NK-92 (cell line): ENCODE results near the gene SERPINF2.
A peak's percentile ranks its signal among the peaks of the same experiment; 100 is the strongest.
"Not testable (repeated sequence)": the region's sequence is repeated elsewhere in the genome, so short reads cannot be mapped to it uniquely, and the experiment has no call there.

Source experiments
- DNase-seq: peaks from one replicate; lab custom pipeline; 2025; ENCODE audit not compliant: unreplicated experiment; lab: John Stamatoyannopoulos, UW

The SERPINF2 gene

DNA sequence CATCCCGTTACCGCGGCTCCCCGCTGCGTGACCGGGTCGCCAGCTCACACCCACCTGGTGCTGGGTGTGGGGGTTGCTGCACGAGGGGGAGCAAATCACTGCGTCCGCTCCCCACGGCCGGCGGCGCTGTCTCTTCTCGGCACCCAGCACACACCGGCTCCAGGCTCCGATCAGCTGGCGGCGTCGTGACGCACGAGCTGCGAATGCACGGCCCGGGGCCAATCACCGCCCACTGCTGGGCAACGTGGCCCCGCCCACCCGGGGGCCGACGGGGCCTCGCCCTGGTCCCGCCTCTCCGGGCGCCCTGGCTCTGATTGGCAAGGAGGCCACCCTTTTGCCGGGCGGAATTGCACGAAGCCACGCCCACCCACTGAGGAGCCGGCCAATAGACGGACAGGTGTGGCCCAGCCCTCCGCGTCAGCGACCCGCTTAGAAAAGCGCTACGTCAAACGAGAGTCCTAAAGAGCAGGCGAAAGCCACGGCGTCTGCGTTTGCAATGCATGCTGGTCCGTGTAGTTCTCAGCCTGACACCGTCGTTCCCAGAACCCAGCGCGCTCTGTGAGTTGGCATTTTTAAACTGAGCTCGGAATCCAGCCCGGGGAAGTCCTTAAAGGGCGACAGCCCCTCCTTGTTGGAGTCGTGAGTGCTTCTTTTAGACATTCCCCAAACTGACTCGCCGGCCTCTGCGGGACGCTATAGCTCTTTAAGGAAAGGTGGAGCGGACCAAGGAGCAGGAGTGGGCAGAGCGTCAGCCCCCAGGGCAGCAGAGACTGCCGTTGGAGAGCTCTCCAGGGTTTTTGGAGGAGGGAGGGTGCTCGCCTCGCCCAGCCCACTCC lies 26.4 kb upstream of the SERPINF2 start:
- peak; percentile 89 for DNase-seq

DNA sequence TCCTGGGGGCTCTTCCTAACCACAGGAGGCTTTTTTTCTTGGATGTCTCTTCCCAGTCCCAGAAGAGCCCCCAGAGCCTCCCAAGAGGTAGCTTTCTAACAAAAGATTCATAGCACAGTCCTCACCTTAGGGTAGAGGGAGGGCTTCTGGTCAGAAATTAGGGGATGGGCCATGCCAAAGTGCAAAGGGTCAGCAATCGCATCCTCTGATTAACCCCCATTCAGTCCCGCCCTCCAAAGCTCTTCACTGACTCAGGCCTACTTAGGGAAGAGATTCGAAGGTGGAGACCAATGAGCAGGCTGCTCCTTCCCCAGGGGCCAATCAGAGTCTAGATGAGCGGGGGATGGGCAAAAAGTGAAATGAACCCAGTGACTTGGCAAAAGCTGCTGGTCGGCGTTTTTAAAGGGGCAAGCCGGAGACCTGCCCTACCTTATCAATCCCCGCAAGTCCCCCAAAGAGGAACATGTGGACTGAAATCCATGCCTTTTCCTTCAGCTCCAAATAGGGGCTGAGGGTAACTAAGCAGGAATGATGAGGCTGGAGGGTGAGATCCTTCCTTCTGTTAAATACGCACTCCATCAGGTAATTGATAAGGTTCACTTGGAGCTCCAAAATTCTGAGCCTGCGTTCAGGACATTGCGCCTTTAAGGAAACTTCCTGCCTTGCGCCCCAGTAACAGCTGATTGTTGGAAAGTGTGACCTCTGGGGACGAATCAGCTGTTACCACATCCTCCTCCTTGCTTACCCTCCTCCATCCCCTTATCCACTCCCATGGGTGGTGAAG lies 25.6 kb upstream of the SERPINF2 start:
- no peak for DNase-seq

DNA sequence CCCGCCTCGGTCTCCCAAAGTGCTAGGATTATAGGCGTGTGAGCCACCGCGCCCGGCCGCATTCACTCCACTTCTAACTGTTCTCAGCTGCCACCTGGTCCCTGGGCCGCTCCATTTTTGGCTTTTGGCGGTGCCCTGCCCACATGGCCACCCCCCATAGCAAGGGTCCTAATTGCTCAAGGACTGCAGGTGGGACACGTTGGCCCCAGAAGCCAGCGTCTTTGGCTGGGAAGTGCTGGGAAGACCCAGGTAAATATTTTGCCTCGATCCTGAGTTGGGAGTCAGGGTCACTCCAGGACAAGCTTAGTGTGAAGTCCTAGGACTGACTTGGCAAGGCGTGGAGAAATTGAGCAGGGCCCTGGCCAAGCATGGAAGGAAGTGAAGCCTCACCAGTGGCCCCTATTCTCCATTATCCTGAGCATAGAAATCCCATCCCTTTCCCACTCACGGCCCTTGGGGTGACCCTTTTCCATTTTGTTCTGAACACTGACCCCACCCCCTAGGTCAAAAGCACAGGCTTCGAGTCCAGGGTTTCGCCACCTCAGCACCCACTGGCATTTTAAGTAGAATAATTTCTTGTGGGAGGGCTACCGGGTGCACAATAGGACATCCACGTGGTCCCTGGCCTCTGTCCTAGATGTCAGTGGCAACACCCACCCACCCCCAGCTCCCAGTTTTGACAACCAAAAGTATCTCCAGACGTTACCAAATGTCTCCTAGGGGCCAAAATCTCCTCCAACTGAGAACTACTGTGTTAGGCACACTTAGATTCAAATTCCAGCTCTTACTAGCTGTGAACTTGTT lies 24.1 kb upstream of the SERPINF2 start:
- DNase-seq, result no peak

DNA sequence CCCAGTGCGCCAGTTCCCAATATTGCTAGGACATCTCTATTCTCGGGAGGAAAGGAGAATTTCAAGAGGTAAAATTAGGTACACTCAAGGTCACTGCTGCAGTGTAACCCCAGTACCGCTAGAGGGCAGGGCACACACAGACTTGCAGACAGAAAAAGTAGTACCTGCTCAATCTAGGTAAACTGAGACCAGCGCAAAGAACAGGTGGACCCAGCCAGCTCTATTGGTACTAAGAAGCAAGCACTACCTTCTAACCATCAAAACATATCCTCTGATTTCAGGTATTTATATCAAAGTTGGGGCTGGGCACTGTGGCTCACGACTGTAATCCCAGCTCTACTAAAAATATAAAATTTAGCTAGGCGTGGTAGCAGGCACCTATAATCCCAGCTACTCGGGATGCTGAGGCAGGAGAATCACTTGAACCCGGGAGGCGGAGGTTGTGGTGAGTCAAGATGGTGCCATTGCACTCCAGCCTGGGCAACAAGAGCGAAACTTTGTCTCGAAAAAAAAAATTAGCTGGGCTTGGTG lies 21.8 kb upstream of the SERPINF2 start:
- DNase-seq, result no peak

DNA sequence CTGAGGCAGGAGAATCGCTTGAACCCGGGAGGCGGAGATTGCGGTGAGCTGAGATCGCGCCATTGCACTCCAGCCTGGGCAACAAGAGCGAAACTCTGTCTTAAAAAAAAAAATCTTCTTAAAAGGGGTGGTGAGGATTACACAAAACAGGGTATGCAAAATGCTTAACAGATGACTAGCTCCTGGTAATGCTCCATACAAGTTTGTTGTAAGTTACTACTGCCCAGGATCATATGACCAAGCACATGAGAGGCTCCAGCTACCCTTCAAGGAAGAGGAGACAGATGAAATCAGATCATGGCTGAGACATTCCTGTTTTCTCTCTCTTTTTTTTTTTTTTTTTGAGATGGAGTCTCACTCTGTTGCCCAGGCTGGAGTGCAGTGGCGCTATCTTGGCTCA lies 20.6 kb upstream of the SERPINF2 start:
- not testable (repeated sequence) for DNase-seq

DNA sequence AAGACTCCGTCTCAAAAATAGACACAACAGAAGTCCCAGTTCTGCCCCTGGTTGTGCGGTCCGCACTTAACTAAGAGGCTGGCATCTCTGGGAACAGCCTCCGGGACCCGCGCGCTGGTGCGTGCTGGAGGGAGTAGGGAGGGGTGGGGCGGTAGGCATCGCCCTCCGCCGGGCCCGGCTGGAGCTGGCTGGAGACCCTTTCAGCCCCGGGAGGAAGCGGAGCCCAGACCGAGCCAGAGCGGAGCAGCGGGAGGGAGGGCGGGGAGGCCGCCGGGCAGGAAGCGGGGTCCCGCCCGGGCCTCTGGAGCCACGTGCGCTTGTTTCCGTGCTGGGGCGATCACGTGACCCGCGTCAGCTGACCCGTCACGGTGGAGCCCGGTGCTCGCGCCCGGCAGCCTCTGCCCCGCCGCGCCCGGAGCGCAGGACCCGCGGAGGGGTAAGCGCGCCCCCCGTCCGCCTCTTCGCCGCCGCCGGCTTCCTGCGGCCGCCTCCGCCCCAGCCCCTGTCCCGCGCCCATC lies 18.3 kb upstream of the SERPINF2 start, which contains the start of gene WDR81:
WDR81 (plus strand) TSS at position 354 of the 518 bp plus-strand sequence. CDS start 256 bp downstream, outside the sequence.
- no peak for DNase-seq

DNA sequence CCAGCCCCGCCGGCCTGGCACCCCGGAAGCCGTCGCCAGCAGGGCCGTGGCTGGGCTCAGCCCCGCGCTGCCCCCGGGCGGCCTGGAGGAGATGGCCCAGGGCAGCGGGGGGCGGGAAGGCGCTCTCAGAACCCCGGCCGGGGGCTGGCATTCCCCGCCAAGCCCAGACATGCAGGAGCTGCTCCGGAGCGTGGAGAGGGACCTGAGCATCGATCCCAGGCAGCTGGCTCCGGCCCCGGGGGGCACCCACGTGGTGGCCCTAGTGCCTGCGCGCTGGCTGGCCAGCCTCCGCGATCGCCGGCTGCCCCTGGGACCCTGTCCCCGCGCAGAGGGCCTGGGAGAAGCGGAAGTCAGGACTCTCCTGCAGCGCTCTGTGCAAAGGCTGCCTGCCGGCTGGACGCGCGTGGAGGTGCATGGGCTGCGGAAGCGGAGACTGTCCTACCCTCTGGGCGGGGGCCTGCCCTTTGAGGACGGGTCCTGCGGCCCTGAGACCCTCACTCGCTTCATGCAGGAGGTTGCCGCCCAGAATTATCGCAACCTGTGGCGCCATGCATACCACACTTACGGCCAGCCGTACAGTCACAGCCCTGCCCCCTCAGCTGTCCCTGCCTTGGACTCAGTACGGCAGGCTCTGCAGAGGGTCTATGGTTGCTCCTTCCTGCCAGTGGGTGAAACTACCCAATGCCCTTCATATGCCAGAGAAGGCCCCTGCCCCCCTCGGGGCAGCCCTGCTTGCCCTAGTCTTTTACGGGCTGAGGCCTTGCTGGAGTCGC lies 17.6 kb upstream of the SERPINF2 start:
- DNase-seq, result no peak

DNA sequence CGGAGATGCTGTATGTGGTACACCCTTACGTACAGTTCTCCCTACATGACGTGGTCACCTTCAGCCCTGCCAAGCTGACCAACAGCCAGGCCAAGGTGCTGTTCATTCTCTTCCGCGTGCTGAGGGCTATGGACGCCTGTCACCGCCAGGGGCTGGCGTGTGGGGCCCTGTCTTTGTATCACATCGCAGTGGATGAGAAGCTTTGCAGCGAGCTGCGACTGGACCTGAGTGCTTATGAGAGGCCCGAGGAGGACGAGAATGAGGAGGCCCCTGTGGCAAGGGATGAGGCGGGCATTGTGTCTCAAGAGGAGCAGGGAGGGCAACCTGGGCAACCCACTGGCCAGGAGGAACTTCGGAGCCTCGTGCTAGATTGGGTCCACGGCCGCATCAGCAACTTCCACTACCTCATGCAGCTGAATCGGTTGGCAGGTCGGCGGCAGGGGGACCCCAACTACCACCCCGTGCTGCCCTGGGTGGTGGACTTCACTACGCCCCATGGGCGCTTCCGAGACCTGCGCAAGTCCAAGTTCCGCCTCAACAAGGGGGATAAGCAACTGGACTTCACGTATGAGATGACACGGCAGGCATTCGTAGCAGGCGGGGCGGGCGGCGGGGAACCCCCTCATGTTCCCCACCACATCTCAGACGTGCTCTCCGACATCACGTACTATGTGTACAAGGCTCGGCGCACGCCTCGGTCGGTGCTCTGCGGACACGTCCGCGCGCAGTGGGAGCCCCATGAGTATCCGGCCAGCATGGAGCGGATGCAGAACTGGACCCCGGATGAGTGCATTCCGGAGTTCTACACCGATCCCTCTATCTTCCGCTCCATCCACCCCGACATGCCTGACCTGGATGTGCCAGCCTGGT lies 16.8 kb upstream of the SERPINF2 start:
- DNase-seq, result no peak

DNA sequence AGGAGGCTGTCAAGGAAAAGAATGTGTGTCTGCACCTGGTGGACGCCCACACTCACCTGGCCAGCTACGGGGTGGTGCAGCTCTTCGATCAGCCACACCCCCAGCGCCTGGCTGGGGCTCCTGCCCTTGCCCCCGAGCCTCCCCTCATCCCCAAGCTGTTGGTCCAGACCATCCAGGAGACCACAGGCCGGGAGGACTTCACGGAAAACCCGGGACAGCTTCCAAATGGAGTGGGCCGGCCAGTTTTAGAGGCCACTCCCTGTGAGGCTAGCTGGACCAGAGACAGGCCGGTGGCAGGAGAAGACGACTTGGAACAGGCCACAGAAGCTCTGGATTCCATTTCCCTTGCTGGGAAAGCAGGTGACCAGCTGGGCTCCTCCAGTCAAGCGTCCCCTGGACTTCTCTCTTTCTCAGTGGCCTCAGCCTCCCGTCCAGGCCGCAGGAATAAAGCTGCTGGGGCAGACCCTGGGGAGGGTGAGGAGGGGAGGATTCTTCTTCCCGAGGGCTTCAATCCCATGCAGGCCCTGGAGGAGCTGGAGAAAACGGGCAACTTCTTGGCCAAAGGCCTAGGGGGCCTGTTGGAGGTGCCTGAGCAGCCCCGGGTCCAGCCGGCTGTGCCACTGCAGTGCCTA lies 15.9 kb upstream of the SERPINF2 start:
- DNase-seq, result no peak

DNA sequence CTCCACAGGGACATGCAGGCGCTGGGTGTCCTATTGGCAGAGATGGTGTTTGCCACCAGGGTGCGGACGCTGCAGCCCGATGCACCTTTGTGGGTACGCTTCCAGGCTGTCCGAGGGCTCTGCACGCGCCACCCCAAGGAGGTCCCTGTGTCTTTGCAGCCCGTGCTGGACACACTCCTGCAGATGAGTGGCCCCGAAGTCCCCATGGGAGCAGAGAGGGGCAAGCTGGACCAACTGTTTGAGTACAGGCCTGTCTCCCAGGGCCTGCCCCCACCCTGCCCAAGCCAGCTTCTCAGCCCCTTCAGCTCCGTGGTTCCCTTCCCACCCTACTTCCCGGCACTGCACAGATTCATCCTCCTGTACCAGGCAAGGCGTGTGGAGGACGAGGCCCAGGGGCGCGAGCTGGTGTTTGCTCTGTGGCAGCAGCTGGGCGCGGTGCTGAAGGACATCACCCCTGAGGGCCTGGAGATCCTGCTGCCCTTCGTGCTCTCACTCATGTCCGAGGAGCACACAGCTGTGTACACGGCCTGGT lies 15.3 kb upstream of the SERPINF2 start:
- no peak for DNase-seq

DNA sequence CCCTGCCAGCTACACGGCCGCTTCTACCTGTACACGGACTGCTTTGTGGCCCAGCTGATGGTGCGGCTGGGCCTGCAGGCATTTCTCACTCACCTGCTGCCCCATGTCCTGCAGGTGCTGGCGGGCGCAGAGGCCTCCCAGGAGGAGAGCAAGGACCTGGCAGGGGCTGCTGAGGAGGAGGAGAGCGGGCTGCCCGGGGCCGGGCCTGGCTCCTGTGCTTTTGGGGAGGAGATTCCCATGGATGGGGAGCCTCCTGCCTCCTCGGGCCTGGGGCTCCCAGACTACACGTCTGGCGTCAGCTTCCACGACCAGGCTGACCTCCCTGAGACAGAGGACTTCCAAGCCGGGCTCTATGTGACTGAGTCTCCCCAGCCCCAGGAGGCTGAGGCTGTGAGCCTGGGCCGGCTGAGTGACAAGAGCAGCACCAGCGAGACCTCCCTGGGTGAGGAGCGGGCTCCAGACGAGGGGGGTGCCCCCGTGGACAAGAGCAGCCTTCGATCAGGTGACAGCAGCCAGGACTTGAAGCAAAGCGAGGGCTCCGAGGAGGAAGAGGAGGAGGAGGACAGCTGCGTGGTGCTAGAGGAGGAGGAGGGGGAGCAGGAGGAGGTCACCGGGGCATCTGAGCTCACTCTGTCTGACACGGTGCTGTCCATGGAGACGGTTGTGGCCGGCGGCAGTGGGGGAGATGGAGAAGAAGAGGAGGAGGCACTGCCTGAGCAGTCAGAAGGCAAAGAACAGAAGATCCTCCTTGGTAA lies 14.6 kb upstream of the SERPINF2 start:
- DNase-seq, result no peak

DNA sequence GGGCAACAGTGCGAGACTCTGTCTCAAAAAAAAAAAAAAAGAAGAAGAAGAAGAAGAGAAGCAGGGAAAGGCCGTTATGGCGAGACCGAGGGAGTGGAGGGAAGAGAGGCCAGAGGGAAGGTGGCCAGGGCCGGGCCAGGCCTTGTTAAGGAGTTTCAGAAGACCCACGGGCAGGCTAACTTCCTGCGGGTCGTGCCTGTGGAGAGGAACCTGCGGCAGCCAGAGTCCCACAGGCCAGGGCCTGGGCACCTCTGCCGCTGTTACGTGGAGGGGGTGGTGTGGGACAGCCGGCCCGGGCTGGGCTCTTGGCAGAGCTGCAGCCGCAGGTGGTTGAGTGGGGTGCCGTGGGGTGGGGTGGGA lies 12.7 kb upstream of the SERPINF2 start:
- no peak for DNase-seq

DNA sequence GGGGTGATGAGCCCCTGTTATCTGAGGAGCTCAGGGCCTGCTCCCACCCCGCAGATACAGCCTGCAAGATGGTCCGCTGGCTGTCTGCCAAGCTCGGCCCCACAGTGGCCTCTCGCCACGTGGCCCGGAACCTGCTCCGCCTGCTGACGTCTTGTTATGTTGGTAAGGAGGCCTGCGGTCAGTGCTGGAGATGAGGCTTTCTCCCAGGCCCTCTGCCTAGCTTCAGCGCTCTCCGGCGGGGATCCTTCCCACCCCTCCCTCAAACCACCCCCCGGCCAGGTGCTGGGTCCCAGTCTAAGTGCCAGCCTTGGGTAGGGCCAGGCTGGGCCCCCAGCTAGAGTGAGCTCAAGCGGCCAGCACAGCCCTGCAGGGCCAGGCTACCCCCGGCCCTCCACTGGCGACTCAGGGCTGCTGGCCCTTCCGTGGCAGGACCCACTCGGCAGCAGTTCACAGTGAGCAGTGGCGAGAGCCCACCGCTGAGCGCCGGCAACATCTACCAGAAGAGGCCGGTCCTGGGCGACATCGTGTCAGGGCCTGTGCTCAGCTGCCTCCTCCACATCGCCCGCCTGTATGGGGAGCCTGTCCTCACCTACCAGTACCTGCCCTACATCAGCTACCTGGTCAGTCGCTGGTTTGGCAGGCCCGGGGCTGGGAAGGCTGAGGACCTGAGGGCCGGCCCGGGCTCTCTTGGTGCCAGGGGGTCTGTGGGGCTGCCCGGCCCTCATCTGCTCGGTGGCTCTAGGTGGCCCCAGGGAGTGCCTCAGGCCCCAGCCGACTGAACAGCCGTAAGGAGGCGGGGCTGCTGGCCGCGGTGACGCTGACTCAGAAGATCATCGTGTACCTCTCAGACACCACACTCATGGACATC lies 12.1 kb upstream of the SERPINF2 start:
- DNase-seq, result no peak

DNA sequence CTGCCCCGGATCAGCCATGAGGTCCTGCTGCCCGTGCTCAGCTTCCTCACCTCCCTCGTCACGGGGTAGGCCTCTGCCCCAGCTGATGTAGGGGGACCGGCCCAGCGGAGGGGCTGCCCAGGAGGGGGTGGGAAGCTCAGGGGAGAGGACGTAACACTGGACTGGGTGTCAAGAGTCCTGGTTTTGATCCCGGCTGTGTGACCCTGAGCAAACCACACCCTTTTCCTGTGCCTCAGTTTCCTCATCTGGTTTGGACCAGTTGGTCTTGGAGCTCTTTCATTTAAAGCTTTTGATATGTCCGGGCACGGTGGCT lies 11.5 kb upstream of the SERPINF2 start:
- DNase-seq, result no peak

DNA sequence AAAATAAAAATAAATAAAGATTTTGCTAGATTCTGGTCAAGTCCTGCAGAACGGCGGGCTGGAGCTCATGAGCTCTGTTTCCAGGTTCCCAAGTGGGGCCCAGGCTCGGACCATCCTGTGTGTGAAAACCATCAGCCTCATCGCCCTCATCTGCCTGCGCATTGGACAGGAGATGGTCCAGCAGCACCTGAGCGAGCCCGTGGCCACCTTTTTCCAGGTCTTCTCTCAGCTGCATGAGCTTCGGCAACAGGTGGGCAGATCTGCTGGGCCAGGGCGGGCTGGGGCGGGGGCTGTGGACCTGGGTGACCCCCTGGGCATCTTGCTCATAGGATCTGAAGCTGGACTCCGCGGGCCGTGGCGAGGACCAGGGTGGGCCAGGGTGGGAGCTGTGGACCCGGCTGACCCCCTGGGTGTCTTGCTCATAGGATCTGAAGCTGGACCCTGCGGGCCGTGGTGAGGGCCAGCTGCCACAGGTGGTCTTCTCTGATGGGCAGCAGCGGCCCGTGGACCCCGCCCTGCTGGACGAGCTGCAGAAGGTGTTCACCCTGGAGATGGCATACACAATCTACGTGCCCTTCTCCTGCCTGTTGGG lies 10.3 kb upstream of the SERPINF2 start:
- DNase-seq, result no peak

DNA sequence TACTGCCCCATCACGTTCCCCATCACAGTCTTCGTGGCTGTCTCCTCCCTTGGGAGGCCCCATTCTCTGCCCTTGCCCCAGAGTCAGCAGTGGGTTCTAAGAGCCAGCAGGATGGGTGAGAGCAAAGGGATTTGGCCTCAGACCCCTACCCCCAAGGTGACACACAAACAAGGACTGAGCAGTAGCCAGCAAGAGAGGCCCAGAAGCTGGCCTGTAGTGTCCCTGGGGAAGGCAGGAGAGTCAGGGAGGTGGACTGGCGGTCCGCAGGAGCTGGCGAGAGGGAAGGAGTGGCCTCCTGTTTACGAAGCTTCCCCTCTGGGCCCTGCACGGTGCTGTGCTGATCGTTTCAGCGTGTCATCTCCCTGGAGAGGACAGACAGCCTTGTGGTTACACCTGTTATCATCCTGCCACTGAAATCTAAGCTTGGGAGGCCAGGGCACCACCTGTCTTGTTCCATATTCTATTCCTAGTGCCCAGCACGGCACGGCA lies 9.8 kb upstream of the SERPINF2 start:
- no peak for DNase-seq
